Fibroblast of lung (primary cell): ENCODE data around the gene RITA1. TPM values are rescaled to one million over a fixed set of nuclear protein-coding genes. Genes with fewer than 3 reads are reported as not detected.
"Not testable (repeated sequence)": the region's sequence is repeated elsewhere in the genome, so short reads cannot be mapped to it uniquely, and the experiment has no call there.

Experiments used
- DNase-seq, 2 donors: peaks; one replicate each; pipeline versions ENCODE4 v3.0.0 to v3.0.0-alpha.2; 2010; ENCODE audit warnings: low read depth in 2 of 2
- H2AFZ ChIP-seq: 2 replicates; pipeline ENCODE4 v1.5.1; 2012; ENCODE audit warnings: low read length, control low read depth, inconsistent platforms
- H3K27ac ChIP-seq: 2 replicates; pipeline ENCODE4 v1.5.1; 2011; ENCODE audit warnings: low read length, control low read depth; ENCODE audit not compliant: insufficient read depth
- H3K27me3 ChIP-seq: 2 replicates; pipeline ENCODE4 v1.5.1; 2011; ENCODE audit warnings: mild to moderate bottlenecking, low read length; ENCODE audit not compliant: control insufficient read depth, insufficient read depth
- H3K36me3 ChIP-seq: 2 replicates; pipeline ENCODE4 v1.5.1; 2011; ENCODE audit warnings: low read length; ENCODE audit not compliant: control insufficient read depth, insufficient read depth
- H3K4me1 ChIP-seq: 2 replicates; pipeline ENCODE4 v1.5.1; 2011; ENCODE audit warnings: low read length; ENCODE audit not compliant: control insufficient read depth, insufficient read depth; ENCODE audit errors: extremely low read depth
- H3K4me2 ChIP-seq: 2 replicates; pipeline ENCODE4 v1.5.1; 2011; ENCODE audit warnings: low read length, control low read depth; ENCODE audit not compliant: insufficient read depth; ENCODE audit errors: extremely low read depth
- H3K4me3 ChIP-seq, 4 experiments: fragments of 200-600 bp in 1 of 4; sonication (generic) in 1 of 4; replicated peaks in 1 of 4; 2 replicates each; pipeline ENCODE4 v1.5.1; 2011 to 2016; ENCODE audit warnings: low read length in 4 of 4, low read depth in 3 of 4, mild to moderate bottlenecking in 3 of 4, control low read depth in 2 of 4, inconsistent platforms in 1 of 4, mixed read lengths in 1 of 4; ENCODE audit not compliant: insufficient read depth in 1 of 4; ENCODE audit errors: control extremely low read depth in 1 of 4
- H3K79me2 ChIP-seq: 2 replicates; pipeline ENCODE4 v1.5.1; 2012; ENCODE audit warnings: mild to moderate bottlenecking, low read length, inconsistent platforms; ENCODE audit not compliant: control insufficient read depth, insufficient read depth
- H3K9ac ChIP-seq: 2 replicates; pipeline ENCODE4 v1.5.1; 2011; ENCODE audit warnings: mild to moderate bottlenecking, low read length, control low read depth; ENCODE audit not compliant: insufficient read depth
- H3K9me3 ChIP-seq: 2 replicates; pipeline ENCODE4 v1.5.1; 2012; ENCODE audit warnings: low read depth, low read length; ENCODE audit not compliant: control insufficient read depth, insufficient read depth
- H4K20me1 ChIP-seq: 2 replicates; pipeline ENCODE4 v1.5.1; 2011; ENCODE audit warnings: low read length; ENCODE audit not compliant: control insufficient read depth, insufficient read depth; ENCODE audit errors: extremely low read depth
- CTCF ChIP-seq, 2 donors: IDR thresholded peaks in 1 of 2; conservative IDR thresholded peaks in 1 of 2; 1 replicate in 1 of 2; 2 replicates in 1 of 2; pipeline ENCODE4 v1.5.1; 2011 to 2012; ENCODE audit warnings: low read length in 2 of 2, control low read depth in 1 of 2, inconsistent platforms in 1 of 2, low read depth in 1 of 2, mild to moderate bottlenecking in 1 of 2
- EZH2 ChIP-seq: IDR thresholded peaks from 2 replicates; pipeline ENCODE4 v1.5.1; 2012; ENCODE audit warnings: low read length, control low read depth, mild to moderate bottlenecking; ENCODE audit errors: missing control alignments
- polyA plus RNA-seq, 2 donors: library from polyadenylated mRNA; depleted of rRNA in 1 of 2; stranded (reverse) in 1 of 2; unstranded in 1 of 2; fragments of >200 nt; gene quantifications; 2 replicates each; pipeline ENCODE4 v1.2.1, GENCODE V29; 2011 to 2012; ENCODE audit warnings: missing spikeins in 1 of 2
- total RNA-seq: library from RNA; depleted of rRNA; stranded (reverse); fragments of >200 nt; gene quantifications from 2 replicates; pipeline ENCODE4 v1.2.1, GENCODE V29; 2014

The RITA1 gene
- total and polyA plus RNA-seq, 2 donors (not counting 1 experiment from before 2014, with no cell fraction given): 8.7 to 11.6 TPM

GRCh38 chr12:113203852-113204760 is 18.6 kb downstream of the RITA1 start:
- no peak overlapping the region for H3K27ac ChIP-seq
- no peak overlapping the region for H3K4me2 ChIP-seq
- no peak overlapping the region for H3K4me3 ChIP-seq
- H4K20me1 ChIP-seq: no peaks in the 10 kb centered on the region
- no peaks in the 10 kb centered on the region for H3K79me2 ChIP-seq
- H3K4me1 ChIP-seq: peaks cover 12% of the 10 kb centered on the region
- no peak for TF ChIP-seq EZH2
- TF ChIP-seq CTCF (conservative IDR thresholded peaks at IDR 0.05 in 1 of 2, IDR thresholded peaks at IDR 0.05 in 1 of 2; ENCODE audit: low read depth in 1 of 2, low read length in 2 of 2): no peak
- no peak overlapping the region for H3K9ac ChIP-seq
- DNase-seq: no peak
- no peaks in the 10 kb centered on the region for H3K9me3 ChIP-seq
- no peaks in the 10 kb centered on the region for H3K27me3 ChIP-seq
- H3K36me3 ChIP-seq: no peaks in the 10 kb centered on the region
- no peak overlapping the region for H2AFZ ChIP-seq

- Histone ChIP-seq H3K79me2 (no peaks in the 10 kb centered on the region), H3K4me2 (no peak overlapping the region), H4K20me1 (no peaks in the 10 kb centered on the region), H3K4me3 (no peak overlapping the region), H2AFZ (no peak overlapping the region), H3K36me3 (no peaks in the 10 kb centered on the region), H3K27me3 (no peaks in the 10 kb centered on the region), H3K9me3 (no peaks in the 10 kb centered on the region), H3K4me1 (peaks cover 12% of the 10 kb centered on the region), H3K27ac (no peak overlapping the region), H3K9ac (no peak overlapping the region)
- TF ChIP-seq CTCF (conservative IDR thresholded peaks at IDR 0.05 in 1 of 2, IDR thresholded peaks at IDR 0.05 in 1 of 2; ENCODE audit: low read depth in 1 of 2, low read length in 2 of 2): no peak
- TF ChIP-seq EZH2: no peak
- DNase-seq: no peak
Measured at GRCh38 chr12:113204804-113205203, 19.3 kb downstream of the RITA1 start.

GRCh38 chr12:113206802-113207201 is 21.3 kb downstream of the RITA1 start:
- H3K4me1 ChIP-seq: peaks cover 12% of the 10 kb centered on the region
- DNase-seq, H3K4me2 ChIP-seq, H3K4me3 ChIP-seq, H3K27ac ChIP-seq, H4K20me1 ChIP-seq, H3K27me3 ChIP-seq, H3K9me3 ChIP-seq, H3K79me2 ChIP-seq, H3K36me3 ChIP-seq, H2AFZ ChIP-seq, H3K9ac ChIP-seq: not testable (repeated sequence)
